ENCODE data around the gene MYCN.
"Not testable (repeated sequence)": the region's sequence is repeated elsewhere in the genome, so short reads cannot be mapped to it uniquely, and the experiment has no call there.

MYCN gene

GRCh38 chr2:15949126-15949525 lies 8.8 kb downstream of the MYCN start:
- no peak for TF ChIP-seq ZFX (IDR thresholded peaks at IDR 0.05; ENCODE audit: borderline replicate concordance)
- no peak for TF ChIP-seq CTCF (IDR thresholded peaks at IDR 0.05)
- H3K27ac ChIP-seq: no peak overlapping the region

- H3K27ac ChIP-seq: no peak overlapping the region
- TF ChIP-seq ZFX (IDR thresholded peaks at IDR 0.05; ENCODE audit: borderline replicate concordance) (no peak), CTCF (IDR thresholded peaks at IDR 0.05) (no peak)
These were observed 9.2 kb downstream of the MYCN start for GRCh38 chr2:15949551-15949950.

- TF ChIP-seq CTCF (IDR thresholded peaks at IDR 0.05) (no peak), ZFX (IDR thresholded peaks at IDR 0.05; ENCODE audit: borderline replicate concordance) (no peak)
- H3K27ac ChIP-seq: no peak overlapping the region
These were observed 10.0 kb downstream of the MYCN start for GRCh38 chr2:15950088-15950952.

- H3K27ac ChIP-seq: not testable (repeated sequence)
These were observed 11.6 kb downstream of the MYCN start for GRCh38 chr2:15951936-15952335.

- TF ChIP-seq ZFX (IDR thresholded peaks at IDR 0.05; ENCODE audit: borderline replicate concordance) (no peak), CTCF (IDR thresholded peaks at IDR 0.05) (no peak)
- H3K27ac ChIP-seq: no peak overlapping the region
These were observed 12.2 kb downstream of the MYCN start for GRCh38 chr2:15952451-15953146.

- TF ChIP-seq ZFX (IDR thresholded peaks at IDR 0.05; ENCODE audit: borderline replicate concordance) (no peak), CTCF (IDR thresholded peaks at IDR 0.05) (no peak)
- H3K27ac ChIP-seq: no peak overlapping the region
These were observed 12.8 kb downstream of the MYCN start for GRCh38 chr2:15953147-15953630.

DNA sequence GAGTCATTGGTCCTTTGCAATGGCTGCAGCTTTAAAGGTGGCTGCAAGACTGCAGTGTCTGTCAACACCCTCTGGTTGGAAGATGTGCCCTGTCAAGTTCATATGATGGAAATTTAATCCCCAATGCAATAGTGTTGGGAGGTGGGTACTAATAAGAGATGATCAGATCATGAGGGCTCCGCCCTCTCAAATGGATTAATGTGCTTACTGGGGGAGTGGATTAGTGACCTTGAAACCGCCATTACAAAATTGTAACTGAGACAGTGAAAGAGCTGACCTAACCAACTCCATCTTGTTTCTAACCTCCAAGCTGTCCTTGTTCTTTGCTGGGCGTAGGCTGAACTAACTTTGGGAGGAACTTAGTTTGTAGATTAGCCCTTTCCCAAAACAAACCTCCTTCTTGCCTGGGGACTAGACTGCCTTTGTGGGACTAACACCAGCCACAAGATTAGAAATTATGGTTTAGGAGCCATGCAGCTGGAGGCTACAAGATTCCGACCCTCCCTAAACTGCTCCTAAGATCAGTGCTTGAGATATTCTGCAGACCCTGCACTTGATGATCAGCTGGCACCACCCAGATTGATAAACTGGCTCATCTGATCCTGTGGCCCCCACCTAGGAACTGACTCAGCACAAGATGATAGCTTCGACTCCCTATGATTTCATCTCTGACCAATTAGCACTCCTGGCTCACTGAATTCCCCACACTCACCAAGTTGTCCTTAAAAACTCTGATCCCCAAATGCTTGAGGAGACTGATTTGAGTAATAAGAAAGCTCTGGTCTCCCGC lies 13.7 kb downstream of the MYCN start:
- no peak for TF ChIP-seq CTCF (IDR thresholded peaks at IDR 0.05)
- no peak for TF ChIP-seq ZFX (IDR thresholded peaks at IDR 0.05; ENCODE audit: borderline replicate concordance)
- H3K27ac ChIP-seq: no peak overlapping the region
